ENCODE data around the gene TOM1L1. TPM values are rescaled to one million over a fixed set of nuclear protein-coding genes. Genes with fewer than 3 reads are reported as not detected.

TOM1L1 gene
- total RNA-seq, 4 donors from 2014 or later: 28.4 to 41.6 (median 30.0) TPM

DNA sequence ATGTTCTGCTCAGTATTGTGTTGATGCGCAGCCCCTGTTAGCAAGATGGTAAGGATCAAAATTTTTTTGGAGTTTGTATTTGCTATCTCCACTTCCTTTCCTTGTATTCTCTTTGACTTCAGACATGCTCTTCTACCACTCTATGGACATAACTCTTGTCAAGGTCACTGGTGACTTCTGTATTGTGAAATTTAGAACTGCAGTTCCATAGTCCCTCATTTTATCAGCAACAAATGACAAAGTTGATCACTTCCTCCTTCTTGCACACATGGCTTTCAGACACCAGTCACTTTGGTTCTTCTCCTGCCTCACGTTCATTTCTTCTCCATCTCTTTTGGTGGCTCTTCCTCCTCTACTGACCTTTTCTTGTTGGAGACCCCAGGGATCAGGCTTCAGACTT lies 46.7 kb downstream of the TOM1L1 start:
- Histone ChIP-seq H3K4me1 (no peaks in the 10 kb centered on the region), H3K4me3 (no peak overlapping the region), H3K36me3 (peaks cover 0 to 35% of the 10 kb centered on the region in 2 donors), H3K27ac (no peak overlapping the region), H3K9me3 (no peaks in the 10 kb centered on the region), H3K27me3 (no peaks in the 10 kb centered on the region)
- TF ChIP-seq POLR2AphosphoS5 (IDR thresholded peaks at IDR 0.05): no peak
- TF ChIP-seq, protein P1, sequence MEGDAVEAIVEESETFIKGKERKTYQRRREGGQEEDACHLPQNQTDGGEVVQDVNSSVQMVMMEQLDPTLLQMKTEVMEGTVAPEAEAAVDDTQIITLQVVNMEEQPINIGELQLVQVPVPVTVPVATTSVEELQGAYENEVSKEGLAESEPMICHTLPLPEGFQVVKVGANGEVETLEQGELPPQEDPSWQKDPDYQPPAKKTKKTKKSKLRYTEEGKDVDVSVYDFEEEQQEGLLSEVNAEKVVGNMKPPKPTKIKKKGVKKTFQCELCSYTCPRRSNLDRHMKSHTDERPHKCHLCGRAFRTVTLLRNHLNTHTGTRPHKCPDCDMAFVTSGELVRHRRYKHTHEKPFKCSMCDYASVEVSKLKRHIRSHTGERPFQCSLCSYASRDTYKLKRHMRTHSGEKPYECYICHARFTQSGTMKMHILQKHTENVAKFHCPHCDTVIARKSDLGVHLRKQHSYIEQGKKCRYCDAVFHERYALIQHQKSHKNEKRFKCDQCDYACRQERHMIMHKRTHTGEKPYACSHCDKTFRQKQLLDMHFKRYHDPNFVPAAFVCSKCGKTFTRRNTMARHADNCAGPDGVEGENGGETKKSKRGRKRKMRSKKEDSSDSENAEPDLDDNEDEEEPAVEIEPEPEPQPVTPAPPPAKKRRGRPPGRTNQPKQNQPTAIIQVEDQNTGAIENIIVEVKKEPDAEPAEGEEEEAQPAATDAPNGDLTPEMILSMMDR (IDR thresholded peaks at IDR 0.05): no peak
- TF ChIP-seq EP300 (IDR thresholded peaks at IDR 0.05): no peak
- TF ChIP-seq POLR2A (IDR thresholded peaks at IDR 0.05): no peak
- no peak for ATAC-seq
- WGBS, 2 donors (ENCODE audit: low coverage in 1 of 2): 82 to 90% methylated on average over 2 of the region's 2 CpGs

DNA sequence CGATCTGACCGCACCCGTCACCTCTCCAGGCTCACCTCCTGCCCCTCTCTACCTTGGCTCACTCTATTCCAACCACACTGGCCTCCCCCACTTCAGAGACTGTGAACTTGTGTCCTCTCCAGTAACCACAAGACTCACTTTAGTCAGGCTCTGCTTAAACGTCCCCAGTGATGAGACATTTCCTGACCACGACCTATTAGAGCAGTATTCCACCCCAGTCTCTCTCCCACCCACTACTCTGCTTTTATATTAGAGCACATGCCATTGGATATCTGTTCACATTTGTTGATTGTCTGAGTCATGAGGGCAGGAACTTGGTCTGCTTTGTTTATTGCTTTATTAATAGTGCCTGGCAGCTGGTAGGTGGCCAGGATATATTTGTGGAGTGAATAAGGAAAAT lies 47.7 kb downstream of the TOM1L1 start:
- no peaks in the 10 kb centered on the region for H3K9me3 ChIP-seq
- H3K4me3 ChIP-seq: no peak overlapping the region
- ATAC-seq: no peak
- 46 to 97% methylated on average over 3 to 5 of the region's 5 CpGs for WGBS, 2 donors (ENCODE audit: low coverage in 1 of 2)
- H3K27ac ChIP-seq: no peak overlapping the region
- TF ChIP-seq POLR2A (IDR thresholded peaks at IDR 0.05) (no peak), EP300 (IDR thresholded peaks at IDR 0.05) (no peak), POLR2AphosphoS5 (IDR thresholded peaks at IDR 0.05) (no peak)
- TF ChIP-seq, protein P1 (IDR thresholded peaks at IDR 0.05): no peak
- H3K36me3 ChIP-seq: peaks cover 0 to 44% of the 10 kb centered on the region in 2 donors
- no peaks in the 10 kb centered on the region for H3K4me1 ChIP-seq
- no peaks in the 10 kb centered on the region for H3K27me3 ChIP-seq

DNA sequence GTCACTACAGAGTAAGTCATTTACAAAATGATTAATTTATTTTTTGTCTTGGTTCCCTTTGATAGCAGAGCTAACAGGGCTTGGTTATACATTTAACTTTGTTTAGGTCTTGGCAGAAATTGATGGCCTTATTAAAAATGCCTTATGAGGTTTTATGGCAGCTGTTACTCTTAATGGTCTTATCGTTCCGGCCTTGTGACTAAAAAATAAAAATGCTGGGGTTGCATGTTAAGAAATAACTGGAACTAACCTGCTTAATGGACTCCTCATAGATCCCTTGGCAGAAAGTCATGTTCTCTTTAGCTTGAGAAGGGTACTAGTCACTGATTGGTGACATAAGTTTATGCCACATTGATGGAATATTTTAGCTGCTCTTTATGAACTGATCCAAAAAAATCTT lies 49.5 kb downstream of the TOM1L1 start:
- WGBS, 2 donors (ENCODE audit: low coverage in 1 of 2): 52 to 80% methylated on average over 1 to 2 of the region's 2 CpGs
- Histone ChIP-seq H3K27me3 (no peaks in the 10 kb centered on the region), H3K4me3 (no peak overlapping the region), H3K27ac (no peak overlapping the region), H3K4me1 (no peaks in the 10 kb centered on the region), H3K9me3 (no peaks in the 10 kb centered on the region), H3K36me3 (peaks cover 0 to 60% of the 10 kb centered on the region in 2 donors)
- TF ChIP-seq POLR2AphosphoS5 (IDR thresholded peaks at IDR 0.05) (no peak), POLR2A (IDR thresholded peaks at IDR 0.05) (no peak), EP300 (IDR thresholded peaks at IDR 0.05) (no peak)
- TF ChIP-seq, protein P1 (IDR thresholded peaks at IDR 0.05): no peak
- ATAC-seq: no peak

DNA sequence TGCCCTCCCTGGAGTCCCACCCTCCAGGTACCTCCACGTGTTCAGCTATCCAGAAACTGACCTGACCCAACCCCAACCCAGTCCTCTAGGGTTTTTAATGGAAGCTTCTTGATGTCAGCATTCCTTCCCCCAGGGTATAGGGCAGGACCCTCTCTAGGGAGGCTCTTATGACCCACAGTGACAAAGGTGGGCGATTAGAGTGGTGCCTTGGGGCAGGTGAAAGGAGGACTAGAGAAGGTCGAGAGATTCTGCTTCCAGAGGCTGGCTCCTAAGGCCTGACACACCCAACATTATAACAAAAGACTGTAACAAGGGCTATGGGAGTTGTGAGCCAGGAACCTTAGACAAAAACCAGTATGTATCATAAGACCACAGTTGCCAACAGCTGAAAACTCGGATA lies 50.6 kb downstream of the TOM1L1 start:
- TF ChIP-seq POLR2AphosphoS5 (IDR thresholded peaks at IDR 0.05) (no peak), POLR2A (IDR thresholded peaks at IDR 0.05) (no peak), EP300 (IDR thresholded peaks at IDR 0.05) (no peak)
- TF ChIP-seq, protein P1 (IDR thresholded peaks at IDR 0.05): no peak
- ATAC-seq: no peak
- Histone ChIP-seq H3K36me3 (peaks cover 0 to 70% of the 10 kb centered on the region in 2 donors), H3K27ac (no peak overlapping the region), H3K4me1 (no peaks in the 10 kb centered on the region), H3K9me3 (no peaks in the 10 kb centered on the region), H3K27me3 (no peaks in the 10 kb centered on the region), H3K4me3 (no peak overlapping the region)
- WGBS, 2 donors (ENCODE audit: low coverage in 1 of 2): 75 to 79% methylated on average over 2 to 4 of the region's 4 CpGs

DNA sequence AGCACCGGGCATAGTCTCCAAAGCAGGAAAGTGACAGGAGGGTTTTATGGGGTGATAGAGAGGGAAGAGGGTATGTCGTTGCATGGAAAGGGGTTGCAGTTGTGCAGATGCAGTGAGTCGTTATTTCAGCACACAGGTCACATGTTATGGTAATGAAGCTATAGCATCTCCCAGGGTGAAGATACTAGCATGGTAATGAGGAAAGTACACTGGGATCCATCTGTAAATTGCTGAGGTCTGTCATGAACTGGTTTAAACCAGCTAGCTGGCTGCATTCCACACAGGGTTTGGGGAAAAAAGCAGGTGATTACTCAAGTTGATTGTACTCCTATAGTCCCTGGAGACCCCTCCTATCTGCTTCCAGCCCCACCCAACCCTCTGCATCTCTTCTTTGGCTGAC lies 56.1 kb downstream of the TOM1L1 start:
- TF ChIP-seq, protein P1 (IDR thresholded peaks at IDR 0.05): no peak
- no peak for TF ChIP-seq POLR2AphosphoS5 (IDR thresholded peaks at IDR 0.05)
- TF ChIP-seq POLR2A (IDR thresholded peaks at IDR 0.05): no peak
- TF ChIP-seq EP300 (IDR thresholded peaks at IDR 0.05): no peak
- WGBS, 2 donors (ENCODE audit: low coverage in 1 of 2): 72 to 81% methylated on average over 3 of the region's 3 CpGs
- H3K9me3 ChIP-seq: no peaks in the 10 kb centered on the region
- peaks cover 0 to 92% of the 10 kb centered on the region in 2 donors for H3K36me3 ChIP-seq
- H3K4me1 ChIP-seq: no peaks in the 10 kb centered on the region
- H3K27me3 ChIP-seq: no peaks in the 10 kb centered on the region
- ATAC-seq: no peak
- no peak overlapping the region for H3K4me3 ChIP-seq
- no peak overlapping the region for H3K27ac ChIP-seq

Data from gastroesophageal sphincter (tissue), 4 donors.